ENCODE measurements around the gene SV2B. TPM values are rescaled to one million over a fixed set of nuclear protein-coding genes. Genes with fewer than 3 reads are reported as not detected.

Gene SV2B
- total RNA-seq, 5 donors from 2014 or later (not counting 1 experiment from before 2014, with no cell fraction given): 0.03 to 0.13 (median 0.09) TPM; not detected in 2

DNA sequence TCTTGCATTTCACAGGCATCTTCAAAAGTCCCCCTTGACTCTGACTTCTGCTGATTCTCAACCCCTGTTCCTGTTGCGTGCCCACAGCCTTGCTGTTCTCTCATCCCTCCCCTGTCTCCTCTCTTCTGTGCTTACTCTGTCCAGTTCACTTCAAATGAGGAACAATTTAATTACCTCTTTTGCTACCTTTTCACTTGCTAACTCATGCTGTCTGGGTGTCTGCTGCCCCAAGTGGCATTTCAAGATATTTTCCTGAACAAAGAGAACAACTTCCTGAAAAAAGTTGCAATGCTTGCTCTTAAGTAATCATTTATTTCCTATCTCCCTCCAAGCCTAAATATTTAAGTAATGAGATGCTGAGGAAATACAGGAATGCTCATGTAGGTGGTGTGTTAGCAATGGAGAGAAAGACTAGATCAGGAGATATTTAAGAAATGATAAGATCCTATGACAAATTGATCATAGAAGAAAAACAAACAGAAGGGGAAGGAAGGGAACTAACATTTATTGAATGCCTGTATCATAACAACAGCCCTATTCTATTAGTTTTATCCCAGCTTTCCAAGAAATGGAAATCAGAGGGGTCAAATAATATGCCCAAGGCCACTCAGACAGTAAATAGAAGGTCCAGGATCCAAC lies 42.2 kb downstream of the SV2B start:
- CTCF ChIA-PET: no interaction called here
- H3K9me3 ChIP-seq: no peaks in the 10 kb centered on the region
- 30% methylated on average over 1 of the region's 1 CpG for WGBS (ENCODE audit: insufficient coverage)
- ATAC-seq (replicated peaks in 1 of 4) (no peak), DNase-seq (no peak)
- peaks cover 33 to 44% of the 10 kb centered on the region in 2 donors for H3K27me3 Mint-ChIP-seq
- no peaks in the 10 kb centered on the region for H3K36me3 Mint-ChIP-seq
- H3K27ac Mint-ChIP-seq: no peak overlapping the region
- H3K4me3 ChIP-seq (ENCODE audit: control insufficient read depth in 1 of 2, extremely low read depth in 1 of 2, low read length in 1 of 2): no peak overlapping the region
- H3K4me3 Mint-ChIP-seq: no peak overlapping the region
- H3K36me3 ChIP-seq (ENCODE audit: control insufficient read depth in 2 of 2, extremely low read depth in 1 of 2, insufficient read depth in 1 of 2, low read length in 1 of 2): no peaks in the 10 kb centered on the region
- peaks cover 0 to 4% (median 0%) of the 10 kb centered on the region in 3 donors for H3K9me3 Mint-ChIP-seq
- no peak overlapping the region for H3K27ac ChIP-seq (ENCODE audit: low read length)
- POLR2A ChIA-PET: no interaction called here
- H3K4me1 Mint-ChIP-seq: no peaks in the 10 kb centered on the region
- no peaks in the 10 kb centered on the region for H3K4me1 ChIP-seq (ENCODE audit: control insufficient read depth in 1 of 2, extremely low read depth in 1 of 2, insufficient read depth in 2 of 2, low read length in 2 of 2)
- peaks cover 2 to 7% of the 10 kb centered on the region in 2 experiments for H3K27me3 ChIP-seq (replicated peaks in 1 of 2; ENCODE audit: control insufficient read depth in 2 of 2, extremely low read depth in 1 of 2, insufficient read depth in 2 of 2, low read length in 1 of 2)

DNA sequence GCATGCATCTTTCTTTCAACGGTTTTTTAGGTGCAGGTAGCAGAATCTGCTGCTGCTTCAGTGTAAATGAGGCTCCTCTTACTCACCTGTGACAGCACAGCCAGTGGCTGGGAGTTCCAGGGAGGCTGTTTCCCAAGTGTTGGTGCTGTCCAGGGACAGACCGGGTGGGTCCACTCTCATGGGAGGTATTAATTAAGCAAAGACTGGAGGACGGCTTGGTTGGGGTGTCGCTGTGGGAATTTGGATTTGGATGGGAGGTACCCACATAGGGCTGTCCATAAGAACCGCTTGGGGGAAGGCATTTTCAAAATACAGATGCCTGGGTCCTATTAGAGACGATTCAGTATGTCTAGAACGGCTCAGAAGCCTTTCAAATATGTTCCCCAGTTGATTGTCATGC lies 42.9 kb downstream of the SV2B start:
- Histone ChIP-seq H3K4me1 (ENCODE audit: control insufficient read depth in 1 of 2, extremely low read depth in 1 of 2, insufficient read depth in 2 of 2, low read length in 2 of 2) (no peaks in the 10 kb centered on the region), H3K4me3 (ENCODE audit: control insufficient read depth in 1 of 2, extremely low read depth in 1 of 2, low read length in 1 of 2) (no peak overlapping the region), H3K36me3 (ENCODE audit: control insufficient read depth in 2 of 2, extremely low read depth in 1 of 2, insufficient read depth in 1 of 2, low read length in 1 of 2) (no peaks in the 10 kb centered on the region), H3K27ac (ENCODE audit: low read length) (no peak overlapping the region), H3K27me3 (replicated peaks in 1 of 2; ENCODE audit: control insufficient read depth in 2 of 2, extremely low read depth in 1 of 2, insufficient read depth in 2 of 2, low read length in 1 of 2) (peaks cover 2 to 8% of the 10 kb centered on the region in 2 experiments), H3K9me3 (no peaks in the 10 kb centered on the region)
- Mint-ChIP-seq H3K36me3 (no peaks in the 10 kb centered on the region), H3K4me3 (no peak overlapping the region), H3K27ac (no peak overlapping the region), H3K27me3 (peaks cover 33 to 45% of the 10 kb centered on the region in 2 donors), H3K9me3 (peaks cover 0 to 2% (median 0%) of the 10 kb centered on the region in 3 donors), H3K4me1 (no peaks in the 10 kb centered on the region)
- ChIA-PET POLR2A (no interaction called here), CTCF (no interaction called here)
- ATAC-seq (replicated peaks in 1 of 4): no peak
- 67% methylated on average over 5 of the region's 7 CpGs for WGBS (ENCODE audit: insufficient coverage)
- no peak for DNase-seq

- Histone ChIP-seq H3K4me3 (ENCODE audit: control insufficient read depth in 1 of 2, extremely low read depth in 1 of 2, low read length in 1 of 2) (no peak overlapping the region), H3K4me1 (ENCODE audit: control insufficient read depth in 1 of 2, extremely low read depth in 1 of 2, insufficient read depth in 2 of 2, low read length in 2 of 2) (no peaks in the 10 kb centered on the region), H3K27ac (ENCODE audit: low read length) (no peak overlapping the region), H3K36me3 (ENCODE audit: control insufficient read depth in 2 of 2, extremely low read depth in 1 of 2, insufficient read depth in 1 of 2, low read length in 1 of 2) (no peaks in the 10 kb centered on the region), H3K27me3 (replicated peaks in 1 of 2; ENCODE audit: control insufficient read depth in 2 of 2, extremely low read depth in 1 of 2, insufficient read depth in 2 of 2, low read length in 1 of 2) (peaks cover 2 to 23% of the 10 kb centered on the region in 2 experiments), H3K9me3 (no peaks in the 10 kb centered on the region)
- CTCF ChIA-PET: no interaction called here
- Mint-ChIP-seq H3K4me3 (no peak overlapping the region), H3K9me3 (no peaks in the 10 kb centered on the region), H3K27me3 (peaks cover 49 to 64% of the 10 kb centered on the region in 2 donors), H3K36me3 (no peaks in the 10 kb centered on the region), H3K4me1 (no peaks in the 10 kb centered on the region), H3K27ac (no peak overlapping the region)
- DNase-seq (no peak), ATAC-seq (replicated peaks in 1 of 4) (no peak)
- POLR2A ChIA-PET: no interaction called here
- 40% methylated on average over 1 of the region's 1 CpG for WGBS (ENCODE audit: insufficient coverage)
These were observed 46.7 kb downstream of the SV2B start for GRCh38 chr15:91146728-91147127.

GRCh38 chr15:91148243-91148642 lies 48.2 kb downstream of the SV2B start:
- Mint-ChIP-seq H3K4me3 (no peak overlapping the region), H3K36me3 (no peaks in the 10 kb centered on the region), H3K27me3 (peaks cover 53 to 65% of the 10 kb centered on the region in 2 donors), H3K27ac (no peak overlapping the region), H3K9me3 (no peaks in the 10 kb centered on the region), H3K4me1 (no peaks in the 10 kb centered on the region)
- Histone ChIP-seq H3K4me1 (ENCODE audit: control insufficient read depth in 1 of 2, extremely low read depth in 1 of 2, insufficient read depth in 2 of 2, low read length in 2 of 2) (no peaks in the 10 kb centered on the region), H3K9me3 (no peaks in the 10 kb centered on the region), H3K27ac (ENCODE audit: low read length) (no peak overlapping the region), H3K36me3 (ENCODE audit: control insufficient read depth in 2 of 2, extremely low read depth in 1 of 2, insufficient read depth in 1 of 2, low read length in 1 of 2) (no peaks in the 10 kb centered on the region), H3K4me3 (ENCODE audit: control insufficient read depth in 1 of 2, extremely low read depth in 1 of 2, low read length in 1 of 2) (no peak overlapping the region), H3K27me3 (replicated peaks in 1 of 2; ENCODE audit: control insufficient read depth in 2 of 2, extremely low read depth in 1 of 2, insufficient read depth in 2 of 2, low read length in 1 of 2) (peaks cover 2 to 22% of the 10 kb centered on the region in 2 experiments)
- CTCF ChIA-PET: no interaction called here
- 83% methylated on average over 2 of the region's 4 CpGs for WGBS (ENCODE audit: insufficient coverage)
- POLR2A ChIA-PET: no interaction called here
- ATAC-seq (replicated peaks in 1 of 4) (no peak), DNase-seq (no peak)

DNA sequence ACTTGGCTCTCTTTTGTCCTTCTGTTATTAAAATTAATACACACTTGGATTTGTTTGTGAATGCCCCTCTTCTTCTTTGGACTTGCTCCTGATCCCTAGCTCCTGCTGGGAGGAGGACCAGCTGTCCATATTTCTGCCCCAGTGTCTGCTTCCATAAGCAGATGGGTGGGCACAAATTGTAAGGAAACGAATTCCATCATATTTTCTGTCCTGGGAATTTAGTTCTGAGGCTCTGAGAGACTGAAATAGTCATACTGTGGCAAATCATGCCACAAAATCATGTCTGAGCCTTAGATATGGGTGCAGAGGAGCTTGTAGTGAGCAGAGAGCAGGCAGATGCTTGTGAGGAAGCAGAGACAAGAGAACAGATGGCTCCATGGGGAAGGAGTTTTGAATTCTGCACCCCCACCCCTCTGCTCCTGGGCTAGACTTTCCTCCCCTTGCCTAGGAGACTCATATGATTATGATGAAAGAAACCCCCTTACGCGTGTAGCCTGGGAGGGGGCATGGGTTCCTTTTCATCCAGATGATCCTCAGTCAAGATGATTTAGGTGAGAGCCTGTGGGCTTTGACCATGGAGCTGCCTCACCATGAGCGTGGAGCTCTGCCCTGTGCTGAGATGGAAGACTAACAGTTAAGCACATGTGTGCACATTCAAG lies 50.6 kb downstream of the SV2B start:
- Histone ChIP-seq H3K9me3 (no peaks in the 10 kb centered on the region), H3K27ac (ENCODE audit: low read length) (no peak overlapping the region), H3K36me3 (ENCODE audit: control insufficient read depth in 2 of 2, extremely low read depth in 1 of 2, insufficient read depth in 1 of 2, low read length in 1 of 2) (no peaks in the 10 kb centered on the region), H3K27me3 (replicated peaks in 1 of 2; ENCODE audit: control insufficient read depth in 2 of 2, extremely low read depth in 1 of 2, insufficient read depth in 2 of 2, low read length in 1 of 2) (peaks cover 0 to 28% of the 10 kb centered on the region in 2 experiments), H3K4me3 (ENCODE audit: control insufficient read depth in 1 of 2, extremely low read depth in 1 of 2, low read length in 1 of 2) (no peak overlapping the region), H3K4me1 (ENCODE audit: control insufficient read depth in 1 of 2, extremely low read depth in 1 of 2, insufficient read depth in 2 of 2, low read length in 2 of 2) (no peaks in the 10 kb centered on the region)
- no peaks in the 10 kb centered on the region for H3K36me3 Mint-ChIP-seq
- no peak overlapping the region for H3K4me3 Mint-ChIP-seq
- H3K4me1 Mint-ChIP-seq: no peaks in the 10 kb centered on the region
- ChIA-PET CTCF (no interaction called here), POLR2A (no interaction called here)
- no CpG with 5 or more reads among the region's 4 CpGs for WGBS (ENCODE audit: insufficient coverage)
- peaks cover 64 to 72% of the 10 kb centered on the region in 2 donors for H3K27me3 Mint-ChIP-seq
- no peak overlapping the region for H3K27ac Mint-ChIP-seq
- ATAC-seq (replicated peaks in 1 of 4) (no peak), DNase-seq (no peak)
- no peaks in the 10 kb centered on the region for H3K9me3 Mint-ChIP-seq

GRCh38 chr15:91151781-91152563 lies 51.9 kb downstream of the SV2B start:
- Histone ChIP-seq H3K27me3 (replicated peaks in 1 of 2; ENCODE audit: control insufficient read depth in 2 of 2, extremely low read depth in 1 of 2, insufficient read depth in 2 of 2, low read length in 1 of 2) (peaks cover 0 to 28% of the 10 kb centered on the region in 2 experiments), H3K4me1 (ENCODE audit: control insufficient read depth in 1 of 2, extremely low read depth in 1 of 2, insufficient read depth in 2 of 2, low read length in 2 of 2) (no peaks in the 10 kb centered on the region), H3K27ac (ENCODE audit: low read length) (no peak overlapping the region), H3K4me3 (ENCODE audit: control insufficient read depth in 1 of 2, extremely low read depth in 1 of 2, low read length in 1 of 2) (no peak overlapping the region), H3K9me3 (no peaks in the 10 kb centered on the region), H3K36me3 (ENCODE audit: control insufficient read depth in 2 of 2, extremely low read depth in 1 of 2, insufficient read depth in 1 of 2, low read length in 1 of 2) (no peaks in the 10 kb centered on the region)
- no peak overlapping the region for H3K27ac Mint-ChIP-seq
- no peaks in the 10 kb centered on the region for H3K4me1 Mint-ChIP-seq
- ATAC-seq (replicated peaks in 1 of 4): no peak
- peaks cover 54 to 74% of the 10 kb centered on the region in 2 donors for H3K27me3 Mint-ChIP-seq
- no peak for DNase-seq
- POLR2A ChIA-PET: no interaction called here
- no peaks in the 10 kb centered on the region for H3K9me3 Mint-ChIP-seq
- H3K36me3 Mint-ChIP-seq: no peaks in the 10 kb centered on the region
- H3K4me3 Mint-ChIP-seq: no peak overlapping the region
- CTCF ChIA-PET: interaction anchor here (0.6 to 0.7 kb wide), 2 partner anchors 366 to 426 kb away, joined by 3 to 6 read pairs; no protein-coding TSS in a partner anchor
- 80% methylated on average over 1 of the region's 4 CpGs for WGBS (ENCODE audit: insufficient coverage)
